ENCODE measurements around the gene GABRB1.

DNA sequence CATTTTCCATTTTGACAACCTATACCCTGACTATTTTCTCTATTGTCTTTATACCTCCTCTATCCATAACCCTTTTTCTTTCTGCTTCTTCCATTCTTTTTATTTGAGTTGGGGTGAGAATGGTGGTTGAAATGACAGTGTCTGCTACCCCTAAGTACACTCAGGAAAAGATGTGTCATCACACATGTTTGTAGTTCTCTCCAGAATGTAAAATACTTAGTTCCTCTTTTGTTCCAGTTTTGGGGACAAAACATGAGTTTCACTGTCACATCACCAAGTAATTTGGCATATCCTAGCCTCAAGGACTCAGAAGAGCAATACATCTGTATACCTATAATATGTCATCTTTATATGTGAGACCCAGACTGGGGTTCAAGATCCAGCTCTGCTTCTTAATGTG, 341.8 kb downstream of the GABRB1 start:
- TF ChIP-seq, protein P1, sequence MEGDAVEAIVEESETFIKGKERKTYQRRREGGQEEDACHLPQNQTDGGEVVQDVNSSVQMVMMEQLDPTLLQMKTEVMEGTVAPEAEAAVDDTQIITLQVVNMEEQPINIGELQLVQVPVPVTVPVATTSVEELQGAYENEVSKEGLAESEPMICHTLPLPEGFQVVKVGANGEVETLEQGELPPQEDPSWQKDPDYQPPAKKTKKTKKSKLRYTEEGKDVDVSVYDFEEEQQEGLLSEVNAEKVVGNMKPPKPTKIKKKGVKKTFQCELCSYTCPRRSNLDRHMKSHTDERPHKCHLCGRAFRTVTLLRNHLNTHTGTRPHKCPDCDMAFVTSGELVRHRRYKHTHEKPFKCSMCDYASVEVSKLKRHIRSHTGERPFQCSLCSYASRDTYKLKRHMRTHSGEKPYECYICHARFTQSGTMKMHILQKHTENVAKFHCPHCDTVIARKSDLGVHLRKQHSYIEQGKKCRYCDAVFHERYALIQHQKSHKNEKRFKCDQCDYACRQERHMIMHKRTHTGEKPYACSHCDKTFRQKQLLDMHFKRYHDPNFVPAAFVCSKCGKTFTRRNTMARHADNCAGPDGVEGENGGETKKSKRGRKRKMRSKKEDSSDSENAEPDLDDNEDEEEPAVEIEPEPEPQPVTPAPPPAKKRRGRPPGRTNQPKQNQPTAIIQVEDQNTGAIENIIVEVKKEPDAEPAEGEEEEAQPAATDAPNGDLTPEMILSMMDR (IDR thresholded peaks at IDR 0.05; ENCODE audit: low read depth, low read length) = no peak
- TF ChIP-seq EZH2phosphoT487 (IDR thresholded peaks at IDR 0.05; ENCODE audit: low read depth) = no peak
